ENCODE results near the gene C6orf132. TPM values are rescaled to one million over a fixed set of nuclear protein-coding genes. Genes with fewer than 3 reads are reported as not detected.
"Not testable (repeated sequence)": the region's sequence is repeated elsewhere in the genome, so short reads cannot be mapped to it uniquely, and the experiment has no call there.

C6orf132 gene
- total RNA-seq, 1 experiment from 2014 or later, result 49.8 TPM

DNA sequence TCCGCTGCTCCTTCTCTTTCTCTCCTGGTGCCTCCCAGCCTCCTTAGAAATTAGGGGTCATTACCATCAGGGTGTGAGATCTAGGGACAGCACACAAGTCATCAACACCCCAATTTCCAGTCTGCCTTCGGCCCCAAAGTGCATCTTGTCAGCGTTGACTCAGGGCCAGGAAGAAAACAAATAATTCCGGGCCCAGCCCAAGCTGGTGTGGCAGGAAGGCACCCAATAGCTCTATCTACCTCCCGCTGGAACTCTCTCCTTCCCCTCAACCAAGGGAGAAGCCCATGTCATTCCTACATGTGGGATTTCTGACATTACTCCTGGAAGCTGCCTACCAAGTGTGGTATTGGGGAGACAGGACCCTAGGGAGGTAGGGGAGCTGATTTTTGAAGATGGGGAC lies 11.5 kb upstream of the C6orf132 start:
- POLR2A ChIA-PET (ENCODE audit: unreplicated experiment), result interaction anchor here (0.6 kb wide), 1 partner anchor 330 kb away, joined by 3 read pairs; no protein-coding TSS in a partner anchor
- H3F3A ChIP-seq (ENCODE audit: insufficient read depth, low read depth), result no peaks in the 10 kb centered on the region
- no TSS peak for BruUV-seq (replicated peaks)
- H3K4me1 ChIP-seq (replicated peaks; ENCODE audit: insufficient read depth), result peaks cover 8% of the 10 kb centered on the region
- H2AFZ ChIP-seq, result no peak overlapping the region
- H3K9me3 ChIP-seq (ENCODE audit: insufficient read depth, low read depth), result no peaks in the 10 kb centered on the region
- no peak overlapping the region for H3K27ac ChIP-seq
- TF ChIP-seq, protein P1, sequence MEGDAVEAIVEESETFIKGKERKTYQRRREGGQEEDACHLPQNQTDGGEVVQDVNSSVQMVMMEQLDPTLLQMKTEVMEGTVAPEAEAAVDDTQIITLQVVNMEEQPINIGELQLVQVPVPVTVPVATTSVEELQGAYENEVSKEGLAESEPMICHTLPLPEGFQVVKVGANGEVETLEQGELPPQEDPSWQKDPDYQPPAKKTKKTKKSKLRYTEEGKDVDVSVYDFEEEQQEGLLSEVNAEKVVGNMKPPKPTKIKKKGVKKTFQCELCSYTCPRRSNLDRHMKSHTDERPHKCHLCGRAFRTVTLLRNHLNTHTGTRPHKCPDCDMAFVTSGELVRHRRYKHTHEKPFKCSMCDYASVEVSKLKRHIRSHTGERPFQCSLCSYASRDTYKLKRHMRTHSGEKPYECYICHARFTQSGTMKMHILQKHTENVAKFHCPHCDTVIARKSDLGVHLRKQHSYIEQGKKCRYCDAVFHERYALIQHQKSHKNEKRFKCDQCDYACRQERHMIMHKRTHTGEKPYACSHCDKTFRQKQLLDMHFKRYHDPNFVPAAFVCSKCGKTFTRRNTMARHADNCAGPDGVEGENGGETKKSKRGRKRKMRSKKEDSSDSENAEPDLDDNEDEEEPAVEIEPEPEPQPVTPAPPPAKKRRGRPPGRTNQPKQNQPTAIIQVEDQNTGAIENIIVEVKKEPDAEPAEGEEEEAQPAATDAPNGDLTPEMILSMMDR (conservative IDR thresholded peaks at IDR 0.05), result no peak
- TF ChIP-seq EZH2 (IDR thresholded peaks at IDR 0.05; ENCODE audit: low read depth), result no peak
- no peaks in the 10 kb centered on the region for H3K9me2 ChIP-seq (ENCODE audit: insufficient read depth)
- DNase-seq, result no peak
- H3K4me3 ChIP-seq, result no peak overlapping the region
- intact Hi-C loops (cut with micrococcal nuclease; ENCODE audit: unreplicated experiment), result no loop called here
- no peaks in the 10 kb centered on the region for H4K20me1 ChIP-seq (ENCODE audit: insufficient read depth)
- no peak overlapping the region for H3K4me2 ChIP-seq
- CTCF ChIA-PET, result interaction anchor here (0.6 kb wide), 1 partner anchor 136 kb away, joined by 3 read pairs; no protein-coding TSS in a partner anchor
- H3K79me2 ChIP-seq (ENCODE audit: low read depth), result no peaks in the 10 kb centered on the region
- H3K36me3 ChIP-seq (ENCODE audit: low read depth), result no peaks in the 10 kb centered on the region
- no peaks in the 10 kb centered on the region for H3K27me3 ChIP-seq (ENCODE audit: insufficient read depth, low read depth)

DNA sequence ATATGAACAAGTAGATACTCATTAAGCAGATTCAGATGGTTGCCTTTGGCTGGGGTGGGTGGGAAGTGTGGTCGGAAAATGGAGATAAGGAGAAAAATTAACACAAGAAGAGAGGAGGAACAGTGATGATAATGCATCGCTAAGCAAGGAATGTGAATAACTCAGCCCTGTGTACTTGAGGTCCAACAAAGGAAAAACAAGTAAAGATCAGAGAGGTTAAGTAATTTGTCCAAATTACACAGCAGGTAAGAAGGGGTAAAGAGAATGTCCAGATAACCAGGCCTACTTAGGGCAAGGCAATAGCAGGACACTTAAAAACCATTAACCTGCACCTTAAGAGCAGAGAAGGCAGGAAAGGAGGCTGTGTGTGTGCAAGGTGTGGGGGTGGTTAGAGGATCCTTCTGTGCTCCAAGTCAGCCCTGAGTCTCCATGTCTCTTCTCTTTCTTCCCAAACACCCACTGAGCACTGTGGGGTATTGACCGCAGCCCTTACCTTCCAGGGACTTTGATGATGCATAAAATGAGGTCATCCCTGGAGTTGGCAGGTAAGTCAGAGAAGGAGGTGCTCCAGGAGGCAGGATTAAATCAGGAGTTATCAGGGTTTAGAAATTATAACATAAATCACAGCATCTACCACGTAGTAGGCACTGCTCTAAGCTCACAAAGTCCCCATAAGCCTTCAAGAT lies 10.3 kb upstream of the C6orf132 start:
- POLR2A ChIA-PET (ENCODE audit: unreplicated experiment); intact Hi-C loops (cut with micrococcal nuclease; ENCODE audit: unreplicated experiment); H3K9me3 ChIP-seq (ENCODE audit: insufficient read depth, low read depth); H3K9me2 ChIP-seq (ENCODE audit: insufficient read depth); BruUV-seq (replicated peaks); H3K4me3 ChIP-seq; H3K27me3 ChIP-seq (ENCODE audit: insufficient read depth, low read depth); H3F3A ChIP-seq (ENCODE audit: insufficient read depth, low read depth); H3K36me3 ChIP-seq (ENCODE audit: low read depth); H3K4me2 ChIP-seq; H3K79me2 ChIP-seq (ENCODE audit: low read depth); H2AFZ ChIP-seq; H4K20me1 ChIP-seq (ENCODE audit: insufficient read depth); DNase-seq; H3K27ac ChIP-seq; CTCF ChIA-PET: not testable (repeated sequence)
- peaks cover 13% of the 10 kb centered on the region for H3K4me1 ChIP-seq (replicated peaks; ENCODE audit: insufficient read depth)

GRCh38 chr6:42152024-42152423 lies 9.6 kb upstream of the C6orf132 start:
- ChIA-PET POLR2A (ENCODE audit: unreplicated experiment) (interaction anchor here (0.6 kb wide), 2 partner anchors 31 to 158 kb away, joined by 4 read pairs; no protein-coding TSS in a partner anchor), CTCF (no interaction called here)
- no peaks in the 10 kb centered on the region for H3K79me2 ChIP-seq (ENCODE audit: low read depth)
- H4K20me1 ChIP-seq (ENCODE audit: insufficient read depth), result no peaks in the 10 kb centered on the region
- no peaks in the 10 kb centered on the region for H3K9me3 ChIP-seq (ENCODE audit: insufficient read depth, low read depth)
- H3K36me3 ChIP-seq (ENCODE audit: low read depth), result no peaks in the 10 kb centered on the region
- no peak overlapping the region for H3K27ac ChIP-seq
- H3K9me2 ChIP-seq (ENCODE audit: insufficient read depth), result no peaks in the 10 kb centered on the region
- H3F3A ChIP-seq (ENCODE audit: insufficient read depth, low read depth), result no peaks in the 10 kb centered on the region
- H2AFZ ChIP-seq, result no peak overlapping the region
- TF ChIP-seq, protein P1 (conservative IDR thresholded peaks at IDR 0.05), result no peak
- no peak for TF ChIP-seq EZH2 (IDR thresholded peaks at IDR 0.05; ENCODE audit: low read depth)
- BruUV-seq (replicated peaks), result no TSS peak
- H3K4me2 ChIP-seq, result no peak overlapping the region
- DNase-seq, result no peak
- no peak overlapping the region for H3K4me3 ChIP-seq
- H3K27me3 ChIP-seq (ENCODE audit: insufficient read depth, low read depth), result no peaks in the 10 kb centered on the region
- peaks cover 13% of the 10 kb centered on the region for H3K4me1 ChIP-seq (replicated peaks; ENCODE audit: insufficient read depth)
- intact Hi-C loops (cut with micrococcal nuclease; ENCODE audit: unreplicated experiment), result no loop called here

Measured in PC-9 (cell line).